ENCODE results near the gene DCC. TPM values are rescaled to one million over a fixed set of nuclear protein-coding genes. Genes with fewer than 3 reads are reported as not detected.

DCC gene
- total RNA-seq, 1 donor from 2014 or later, result not detected

DNA sequence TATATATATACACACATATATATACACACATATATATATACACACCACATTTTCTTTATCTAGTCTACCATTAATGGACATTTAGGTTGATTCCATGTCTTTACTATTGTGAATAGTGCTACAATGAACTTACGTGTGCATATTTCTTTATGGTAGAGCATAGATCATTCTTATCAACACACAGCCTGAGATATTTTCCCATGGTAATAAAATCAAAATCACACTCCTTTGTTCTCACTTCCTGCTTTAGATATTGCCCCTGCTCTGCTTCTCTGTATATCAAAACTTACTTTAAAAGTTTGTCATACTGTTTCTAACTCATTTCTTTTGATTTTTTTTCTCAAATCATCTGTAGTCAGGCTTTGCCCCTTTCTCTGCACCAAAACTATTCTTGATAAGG, 119.9 kb downstream of the DCC start:
- TF ChIP-seq, protein P1, sequence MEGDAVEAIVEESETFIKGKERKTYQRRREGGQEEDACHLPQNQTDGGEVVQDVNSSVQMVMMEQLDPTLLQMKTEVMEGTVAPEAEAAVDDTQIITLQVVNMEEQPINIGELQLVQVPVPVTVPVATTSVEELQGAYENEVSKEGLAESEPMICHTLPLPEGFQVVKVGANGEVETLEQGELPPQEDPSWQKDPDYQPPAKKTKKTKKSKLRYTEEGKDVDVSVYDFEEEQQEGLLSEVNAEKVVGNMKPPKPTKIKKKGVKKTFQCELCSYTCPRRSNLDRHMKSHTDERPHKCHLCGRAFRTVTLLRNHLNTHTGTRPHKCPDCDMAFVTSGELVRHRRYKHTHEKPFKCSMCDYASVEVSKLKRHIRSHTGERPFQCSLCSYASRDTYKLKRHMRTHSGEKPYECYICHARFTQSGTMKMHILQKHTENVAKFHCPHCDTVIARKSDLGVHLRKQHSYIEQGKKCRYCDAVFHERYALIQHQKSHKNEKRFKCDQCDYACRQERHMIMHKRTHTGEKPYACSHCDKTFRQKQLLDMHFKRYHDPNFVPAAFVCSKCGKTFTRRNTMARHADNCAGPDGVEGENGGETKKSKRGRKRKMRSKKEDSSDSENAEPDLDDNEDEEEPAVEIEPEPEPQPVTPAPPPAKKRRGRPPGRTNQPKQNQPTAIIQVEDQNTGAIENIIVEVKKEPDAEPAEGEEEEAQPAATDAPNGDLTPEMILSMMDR (IDR thresholded peaks at IDR 0.05), result no peak
- Mint-ChIP-seq H3K9me3 (ENCODE audit: low read depth) (peaks cover 6% of the 10 kb centered on the region), H3K4me3 (ENCODE audit: unreplicated experiment) (no peak overlapping the region), H3K27me3 (ENCODE audit: low read depth) (peaks cover 2% of the 10 kb centered on the region), H3K36me3 (ENCODE audit: low read depth) (no peaks in the 10 kb centered on the region), H3K4me1 (ENCODE audit: low read depth) (no peaks in the 10 kb centered on the region), H3K27ac (ENCODE audit: unreplicated experiment) (no peak overlapping the region)
- DNase-seq (ENCODE audit: low spot score), result no peak

DNA sequence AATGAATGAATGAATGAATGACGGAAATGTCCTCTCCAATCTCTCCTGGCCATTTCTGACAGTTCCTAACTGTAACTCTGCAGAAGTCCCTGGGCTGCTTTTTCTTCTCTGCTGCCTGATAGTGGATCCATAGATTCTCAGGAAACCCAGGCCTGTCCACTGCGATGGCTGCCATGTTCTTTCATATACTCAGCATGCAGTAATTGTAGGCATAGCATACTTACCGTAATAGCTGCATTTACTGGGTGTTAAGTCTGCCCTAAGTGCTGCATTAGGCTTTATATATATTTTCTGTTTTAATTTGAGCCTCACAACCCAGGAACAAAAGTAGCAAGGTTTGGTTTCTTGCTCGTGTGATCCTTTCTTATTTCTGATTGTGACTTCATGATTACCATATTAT, 122.9 kb downstream of the DCC start:
- no peaks in the 10 kb centered on the region for H3K4me1 Mint-ChIP-seq (ENCODE audit: low read depth)
- DNase-seq (ENCODE audit: low spot score), result no peak
- H3K36me3 Mint-ChIP-seq (ENCODE audit: low read depth), result no peaks in the 10 kb centered on the region
- H3K4me3 Mint-ChIP-seq (ENCODE audit: unreplicated experiment), result no peak overlapping the region
- H3K27me3 Mint-ChIP-seq (ENCODE audit: low read depth), result no peaks in the 10 kb centered on the region
- no peak overlapping the region for H3K27ac Mint-ChIP-seq (ENCODE audit: unreplicated experiment)
- peaks cover 7% of the 10 kb centered on the region for H3K9me3 Mint-ChIP-seq (ENCODE audit: low read depth)
- TF ChIP-seq, protein P1 (IDR thresholded peaks at IDR 0.05), result no peak

DNA sequence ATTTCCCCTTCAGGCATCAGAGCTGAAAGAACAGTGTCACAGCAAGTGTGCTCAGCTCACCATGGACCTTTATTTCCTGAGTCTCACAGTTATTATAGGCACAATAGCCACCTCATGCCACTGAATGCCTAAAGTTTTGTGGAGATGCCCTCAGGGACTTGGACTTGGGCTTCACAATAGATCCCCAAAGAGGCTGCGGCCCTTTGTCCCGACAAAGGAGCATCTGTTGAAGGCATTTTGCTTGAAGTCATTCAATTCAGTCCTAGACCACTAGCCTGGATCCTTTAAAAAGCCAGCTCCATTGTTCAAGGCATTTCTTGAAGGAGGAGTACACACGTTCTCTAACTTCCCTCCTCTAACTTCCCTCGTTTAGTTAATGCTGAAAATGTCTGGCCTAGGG, 125.4 kb downstream of the DCC start:
- no peaks in the 10 kb centered on the region for H3K4me1 Mint-ChIP-seq (ENCODE audit: low read depth)
- H3K27ac Mint-ChIP-seq (ENCODE audit: unreplicated experiment), result no peak overlapping the region
- TF ChIP-seq, protein P1 (IDR thresholded peaks at IDR 0.05), result no peak
- H3K9me3 Mint-ChIP-seq (ENCODE audit: low read depth), result peaks cover 4% of the 10 kb centered on the region
- no peaks in the 10 kb centered on the region for H3K36me3 Mint-ChIP-seq (ENCODE audit: low read depth)
- no peaks in the 10 kb centered on the region for H3K27me3 Mint-ChIP-seq (ENCODE audit: low read depth)
- no peak for DNase-seq (ENCODE audit: low spot score)
- H3K4me3 Mint-ChIP-seq (ENCODE audit: unreplicated experiment), result no peak overlapping the region

DNA sequence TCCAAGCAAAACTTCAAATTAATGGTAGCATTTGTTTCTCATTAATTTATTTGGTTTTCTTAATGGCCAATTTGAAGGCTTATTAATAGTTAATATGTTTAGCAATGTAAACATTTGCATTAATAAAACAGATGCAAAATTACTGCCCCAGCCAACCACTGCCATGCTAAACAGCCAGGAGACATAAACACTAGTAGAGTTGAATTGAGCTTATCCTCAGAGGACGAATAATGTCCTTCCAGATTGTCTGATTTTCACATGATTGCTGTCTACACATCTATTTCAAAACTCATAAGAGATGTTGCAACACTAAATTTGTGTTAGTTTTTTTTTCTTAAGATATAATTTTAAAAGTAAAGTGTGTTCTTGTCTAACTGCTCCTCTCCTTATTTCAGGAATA, 128.5 kb downstream of the DCC start:
- Mint-ChIP-seq H3K27ac (ENCODE audit: unreplicated experiment) (no peak overlapping the region), H3K36me3 (ENCODE audit: low read depth) (no peaks in the 10 kb centered on the region), H3K4me3 (ENCODE audit: unreplicated experiment) (no peak overlapping the region), H3K9me3 (ENCODE audit: low read depth) (peaks cover 4% of the 10 kb centered on the region), H3K4me1 (ENCODE audit: low read depth) (no peaks in the 10 kb centered on the region), H3K27me3 (ENCODE audit: low read depth) (no peaks in the 10 kb centered on the region)
- TF ChIP-seq, protein P1 (IDR thresholded peaks at IDR 0.05), result no peak
- DNase-seq (ENCODE audit: low spot score), result no peak

DNA sequence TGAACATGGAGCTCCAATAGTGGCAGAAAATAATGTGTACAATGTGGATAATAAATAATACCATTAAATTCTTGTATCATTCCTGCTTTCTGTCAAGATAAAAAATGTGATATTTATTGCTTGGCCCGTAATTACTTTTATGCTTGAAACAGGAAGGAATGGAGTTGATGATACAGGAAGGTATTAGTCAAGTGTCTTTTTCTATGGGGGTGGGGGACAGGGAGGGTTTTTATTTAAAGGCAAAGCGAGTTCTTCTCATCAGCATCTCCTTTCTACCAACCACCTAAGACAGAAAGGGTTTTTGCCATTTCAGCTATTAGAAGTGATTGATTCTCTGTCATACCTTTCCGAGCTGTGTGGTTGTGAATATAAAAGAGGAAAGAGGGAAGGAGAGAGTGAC, 135.3 kb downstream of the DCC start:
- H3K9me3 Mint-ChIP-seq (ENCODE audit: low read depth), result peaks cover 8% of the 10 kb centered on the region
- DNase-seq (ENCODE audit: low spot score), result no peak
- no peak overlapping the region for H3K4me3 Mint-ChIP-seq (ENCODE audit: unreplicated experiment)
- H3K36me3 Mint-ChIP-seq (ENCODE audit: low read depth), result no peaks in the 10 kb centered on the region
- H3K27ac Mint-ChIP-seq (ENCODE audit: unreplicated experiment), result no peak overlapping the region
- TF ChIP-seq, protein P1 (IDR thresholded peaks at IDR 0.05), result no peak
- H3K4me1 Mint-ChIP-seq (ENCODE audit: low read depth), result no peaks in the 10 kb centered on the region
- no peaks in the 10 kb centered on the region for H3K27me3 Mint-ChIP-seq (ENCODE audit: low read depth)

All from chondrocyte (in vitro differentiated cells).